H9 (cell line): ENCODE measurements around the gene IL15. TPM values are rescaled to one million over a fixed set of nuclear protein-coding genes. Genes with fewer than 3 reads are reported as not detected.

Experiments used
- DNase-seq: peaks from one replicate; pipeline ENCODE4 v3.0.0-alpha.2; 2017
- H2AFZ ChIP-seq: one replicate; pipeline ENCODE4 v1.6.1; 2013; ENCODE audit warnings: mild to moderate bottlenecking, low read length, control low read depth, moderate library complexity
- H2AK5ac ChIP-seq: 2 replicates; pipeline ENCODE4 v1.6.1; 2013; ENCODE audit warnings: low read length, control low read depth, mixed read lengths; ENCODE audit not compliant: insufficient read length
- H2BK120ac ChIP-seq: one replicate; pipeline ENCODE4 v1.6.1; 2013; ENCODE audit warnings: low read depth, mild to moderate bottlenecking, low read length, control low read depth, inconsistent platforms; ENCODE audit not compliant: poor library complexity, severe bottlenecking
- H2BK12ac ChIP-seq: 2 replicates; pipeline ENCODE4 v1.6.1; 2013; ENCODE audit warnings: low read length, control low read depth, mixed read lengths, low read depth; ENCODE audit not compliant: insufficient read length
- H2BK15ac ChIP-seq: 2 replicates; pipeline ENCODE4 v1.6.1; 2013; ENCODE audit warnings: low read depth, low read length, control low read depth
- H2BK20ac ChIP-seq: one replicate; pipeline ENCODE4 v1.6.1; 2013; ENCODE audit warnings: low read depth, mild to moderate bottlenecking, low read length, control low read depth, inconsistent platforms; ENCODE audit not compliant: poor library complexity, severe bottlenecking
- H2BK5ac ChIP-seq: 2 replicates; pipeline ENCODE4 v1.6.1; 2013; ENCODE audit warnings: low read length, control low read depth, mixed read lengths; ENCODE audit not compliant: insufficient read length
- H3K14ac ChIP-seq: 2 replicates; pipeline ENCODE4 v1.6.1; 2013; ENCODE audit warnings: low read length, control low read depth; ENCODE audit not compliant: insufficient read depth
- H3K18ac ChIP-seq: 2 replicates; pipeline ENCODE4 v1.6.1; 2013; ENCODE audit warnings: low read depth, mild to moderate bottlenecking, mixed read lengths, low read length, control low read depth; ENCODE audit not compliant: insufficient read length
- H3K23ac ChIP-seq: 2 replicates; pipeline ENCODE4 v1.6.1; 2013; ENCODE audit warnings: low read length, control low read depth, mixed read lengths, low read depth; ENCODE audit not compliant: insufficient read length
- H3K23me2 ChIP-seq: 2 replicates; pipeline ENCODE4 v1.6.1; 2013; ENCODE audit warnings: low read depth, mild to moderate bottlenecking, mixed read lengths, low read length, control low read depth; ENCODE audit not compliant: insufficient read length, poor library complexity, severe bottlenecking
- H3K27ac ChIP-seq: 2 replicates; pipeline ENCODE4 v1.5.1; 2013; ENCODE audit warnings: low read length, control low read depth, mixed read lengths, low read depth; ENCODE audit not compliant: insufficient read length
- H3K27me3 ChIP-seq: 2 replicates; pipeline ENCODE4 v1.6.1; 2013; ENCODE audit warnings: low read length, control low read depth, inconsistent platforms; ENCODE audit not compliant: insufficient read depth
- H3K4ac ChIP-seq: 2 replicates; pipeline ENCODE4 v1.6.1; 2013; ENCODE audit warnings: low read depth, mild to moderate bottlenecking, control low read depth, inconsistent platforms, low read length, moderate library complexity
- H3K4me1 ChIP-seq: 2 replicates; pipeline ENCODE4 v1.6.1; 2013; ENCODE audit warnings: low read length, control low read depth, inconsistent platforms; ENCODE audit not compliant: insufficient read depth
- H3K4me2 ChIP-seq: 2 replicates; pipeline ENCODE4 v1.6.1; 2013; ENCODE audit warnings: low read length, control low read depth, mixed read lengths; ENCODE audit not compliant: insufficient read length, insufficient read depth
- H3K56ac ChIP-seq: 2 replicates; pipeline ENCODE4 v1.6.1; 2013; ENCODE audit warnings: low read depth, mild to moderate bottlenecking, mixed read lengths, low read length, control low read depth; ENCODE audit not compliant: insufficient read length
- H3K79me1 ChIP-seq: 2 replicates; pipeline ENCODE4 v1.6.1; 2013; ENCODE audit warnings: low read depth, mild to moderate bottlenecking, moderate library complexity, low read length, control low read depth, inconsistent platforms; ENCODE audit not compliant: insufficient read depth, poor library complexity, severe bottlenecking
- H3K79me2 ChIP-seq: 2 replicates; pipeline ENCODE4 v1.6.1; 2013; ENCODE audit warnings: low read length, control low read depth, inconsistent platforms; ENCODE audit not compliant: insufficient read depth
- H3K9ac ChIP-seq: 2 replicates; pipeline ENCODE4 v1.6.1; 2013; ENCODE audit warnings: low read length, control low read depth, mixed read lengths; ENCODE audit not compliant: insufficient read length; ENCODE audit errors: extremely low read depth
- H3K9me3 ChIP-seq: one replicate; pipeline ENCODE4 v1.6.1; 2013; ENCODE audit warnings: low read depth, low read length, inconsistent platforms; ENCODE audit not compliant: control insufficient read depth
- H3T11ph ChIP-seq: one replicate; pipeline ENCODE4 v1.6.1; 2013; ENCODE audit warnings: mild to moderate bottlenecking, low read length, control low read depth, inconsistent platforms
- H4K20me1 ChIP-seq: one replicate; pipeline ENCODE4 v1.6.1; 2013; ENCODE audit not compliant: control insufficient read depth, insufficient read length, insufficient read depth
- H4K5ac ChIP-seq: 2 replicates; pipeline ENCODE4 v1.6.1; 2013; ENCODE audit warnings: low read depth, mild to moderate bottlenecking, mixed read lengths, low read length, control low read depth; ENCODE audit not compliant: insufficient read length
- H4K8ac ChIP-seq: replicated peaks from 2 replicates; pipeline ENCODE4 v1.6.1; 2013; ENCODE audit warnings: low read length, control low read depth, mixed read lengths, low read depth; ENCODE audit not compliant: insufficient read length
- H4K91ac ChIP-seq: 2 replicates; pipeline ENCODE4 v1.6.1; 2013; ENCODE audit warnings: low read depth, mild to moderate bottlenecking, moderate library complexity, mixed read lengths, low read length, control low read depth; ENCODE audit not compliant: insufficient read length
- H3K27ac Mint-ChIP-seq, 3 experiments: 2 replicates in 2 of 3; 3 replicates in 1 of 3; pipeline ENCODE4 v1.8.0; 2020 to 2021; ENCODE audit warnings: mixed read lengths in 3 of 3, mild to moderate bottlenecking in 1 of 3, moderate library complexity in 1 of 3
- H3K27me3 Mint-ChIP-seq: 2 replicates; pipeline ENCODE4 v1.8.0; 2021; ENCODE audit warnings: low read depth, mild to moderate bottlenecking, moderate library complexity, mixed read lengths
- H3K36me3 Mint-ChIP-seq, 3 experiments: 2 replicates in 2 of 3; 3 replicates in 1 of 3; pipeline ENCODE4 v1.8.0; 2020 to 2021; ENCODE audit warnings: low read depth in 3 of 3, mixed read lengths in 3 of 3; ENCODE audit not compliant: insufficient read depth in 1 of 3
- H3K4me1 Mint-ChIP-seq, 2 experiments: 2 replicates each; pipeline ENCODE4 v1.8.0; 2020; ENCODE audit warnings: mixed read lengths in 2 of 2
- H3K4me3 Mint-ChIP-seq, 2 experiments: 2 replicates in 1 of 2; 3 replicates in 1 of 2; pipeline ENCODE4 v1.8.0; 2020 to 2021; ENCODE audit warnings: mild to moderate bottlenecking in 2 of 2, mixed read lengths in 2 of 2, moderate library complexity in 1 of 2
- H3K9me3 Mint-ChIP-seq, 2 experiments: 2 replicates in 1 of 2; 3 replicates in 1 of 2; pipeline ENCODE4 v1.8.0; 2020; ENCODE audit warnings: mild to moderate bottlenecking in 2 of 2, mixed read lengths in 2 of 2, moderate library complexity in 1 of 2
- CTCF ChIP-seq: fragments of 200-600 bp; sonication (generic); conservative IDR thresholded peaks from 3 replicates; pipeline ENCODE4 v1.8.0; 2021; ENCODE audit warnings: antibody characterized with exemption, mild to moderate bottlenecking
- WGBS: extraction: QIAGEN DNeasy Blood & Tissue Kit; methylation state at CpG from one replicate; pipeline ENCODE4 v1.1.7; 2013; ENCODE audit warnings: missing lambda C conversion rate, low lambda C conversion rate, mixed read lengths; ENCODE audit not compliant: insufficient read length; ENCODE audit errors: extremely low coverage; 5-methylcytosine and 5-hydroxymethylcytosine counted together
- total RNA-seq: library from RNA; stranded (reverse); gene quantifications from 2 replicates; pipeline ENCODE4 v1.2.1, GENCODE V29; 2021

Gene IL15
- total RNA-seq, 1 experiment from 2014 or later = 0.61 TPM

GRCh38 chr4:141620715-141621114, 15.7 kb upstream of the IL15 start:
- DNase-seq = no peak
- Histone ChIP-seq H2BK12ac (no peak overlapping the region), H3K27me3 (no peaks in the 10 kb centered on the region), H3T11ph (no peak overlapping the region), H4K5ac (no peak overlapping the region), H3K79me2 (no peaks in the 10 kb centered on the region), H3K23ac (no peak overlapping the region), H2BK20ac (no peak overlapping the region), H3K4me1 (peaks cover 5% of the 10 kb centered on the region; the same call in 1 of the 2 replicates), H3K23me2 (no peaks in the 10 kb centered on the region), H4K20me1 (no peaks in the 10 kb centered on the region), H2AFZ (no peak overlapping the region), H2BK5ac (no peak overlapping the region), H4K8ac (no peak overlapping the region), H2AK5ac (no peak overlapping the region), H3K27ac (no peak overlapping the region), H3K14ac (no peak overlapping the region), H3K9me3 (no peaks in the 10 kb centered on the region), H3K18ac (no peak overlapping the region), H4K91ac (no peak overlapping the region), H3K56ac (no peak overlapping the region), H2BK120ac (no peak overlapping the region), H2BK15ac (no peak overlapping the region), H3K4ac (no peak overlapping the region), H3K79me1 (no peaks in the 10 kb centered on the region), H3K4me2 (no peak overlapping the region), H3K9ac (no peak overlapping the region)
- Mint-ChIP-seq H3K9me3 (peaks cover 3 to 5% of the 10 kb centered on the region in 2 experiments; a peak in 2 of 5 replicates), H3K27ac (no peak overlapping the region), H3K4me1 (peaks cover 23 to 25% of the 10 kb centered on the region in 2 experiments), H3K4me3 (no peak overlapping the region), H3K36me3 (peaks cover 0 to 6% (median 4%) of the 10 kb centered on the region in 3 experiments; a peak in 4 of 7 replicates), H3K27me3 (no peaks in the 10 kb centered on the region)
- no peak for TF ChIP-seq CTCF
- no CpG with 5 or more reads among the region's 1 CpG for WGBS
